Measurements from ENCODE around the gene PDIA6. TPM values are rescaled to one million over a fixed set of nuclear protein-coding genes. Genes with fewer than 3 reads are reported as not detected.
A peak's percentile ranks its signal among the peaks of the same experiment; 100 is the strongest.

PDIA6 gene
- total RNA-seq, 1 donor from 2014 or later, result 167 TPM

GRCh38 chr2:10837298-10838266 lies 25.0 kb upstream of the PDIA6 start:
- DNase-seq (no peak), ATAC-seq (no peak)
- intact Hi-C loops (cut with DNase I), result no loop called here

GRCh38 chr2:10835052-10835970 lies 22.7 kb upstream of the PDIA6 start:
- peak; percentile 82 for TF ChIP-seq CTCF (IDR thresholded peaks at IDR 0.05)
- intact Hi-C loops (cut with DNase I), result no loop called here
- H3K27me3 ChIP-seq (ENCODE audit: low read depth), result peaks cover 58% of the 10 kb centered on the region

More at GRCh38 chr2:10837298-10838266, 25.0 kb upstream of the PDIA6 start:
- H3K27ac ChIP-seq, result no peak overlapping the region
- H3K36me3 ChIP-seq, result no peaks in the 10 kb centered on the region
- peaks cover 1% of the 10 kb centered on the region for H3K4me1 ChIP-seq
- no peak overlapping the region for H3K4me3 ChIP-seq
- no peak for TF ChIP-seq CTCF (IDR thresholded peaks at IDR 0.05)
- peaks cover 17% of the 10 kb centered on the region for H3K9me3 ChIP-seq
- H3K27me3 ChIP-seq (ENCODE audit: low read depth), result peaks cover 39% of the 10 kb centered on the region

DNA sequence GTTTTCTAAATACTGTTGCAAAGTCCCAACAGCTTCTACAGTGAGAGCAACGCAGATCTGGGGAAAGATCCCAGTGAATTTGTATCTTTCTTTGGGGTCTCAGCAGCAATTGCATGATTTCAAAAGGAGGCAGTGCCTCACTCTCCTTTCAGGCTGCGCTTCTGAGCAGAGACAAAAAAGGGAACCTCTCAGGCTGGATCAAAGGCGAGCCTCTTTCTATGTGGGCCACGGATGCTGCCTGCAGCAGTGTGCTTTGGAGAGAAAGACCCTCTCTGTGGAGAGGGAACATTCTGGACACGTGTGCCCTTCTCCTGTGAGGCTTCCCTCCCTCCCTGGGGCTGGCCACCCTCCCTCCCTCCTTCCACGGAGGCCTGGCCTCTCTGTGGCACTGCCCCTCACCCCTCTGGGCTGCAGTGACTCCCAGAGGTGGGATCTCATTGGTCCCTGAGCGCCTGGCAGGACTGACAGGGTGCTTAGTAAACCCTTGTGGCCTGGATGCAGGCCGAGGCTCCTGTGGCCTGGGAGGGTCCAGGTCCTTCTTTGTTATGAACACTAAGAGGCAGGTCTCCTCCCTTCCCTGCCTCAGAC lies 21.6 kb upstream of the PDIA6 start:
- no peak overlapping the region for H3K27ac ChIP-seq
- peaks cover 6% of the 10 kb centered on the region for H3K4me1 ChIP-seq
- intact Hi-C loops (cut with DNase I), result loop anchor here (5.0 kb wide), 1 partner anchor 293 kb away; no protein-coding TSS in a partner anchor
- peaks cover 57% of the 10 kb centered on the region for H3K27me3 ChIP-seq (ENCODE audit: low read depth)
- no peaks in the 10 kb centered on the region for H3K36me3 ChIP-seq
- H3K9me3 ChIP-seq, result no peaks in the 10 kb centered on the region
- H3K4me3 ChIP-seq, result no peak overlapping the region
- no peak for DNase-seq
- ATAC-seq, result no peak
- TF ChIP-seq CTCF (IDR thresholded peaks at IDR 0.05), result no peak

More at GRCh38 chr2:10835052-10835970, 22.7 kb upstream of the PDIA6 start:
- Histone ChIP-seq H3K27ac (no peak overlapping the region), H3K4me1 (peaks cover 6% of the 10 kb centered on the region), H3K4me3 (no peak overlapping the region), H3K9me3 (peaks cover under 1% of the 10 kb centered on the region), H3K36me3 (no peaks in the 10 kb centered on the region)
- ATAC-seq, result peak; percentile 80 to 83
- peak; percentile 82 for DNase-seq

DNA sequence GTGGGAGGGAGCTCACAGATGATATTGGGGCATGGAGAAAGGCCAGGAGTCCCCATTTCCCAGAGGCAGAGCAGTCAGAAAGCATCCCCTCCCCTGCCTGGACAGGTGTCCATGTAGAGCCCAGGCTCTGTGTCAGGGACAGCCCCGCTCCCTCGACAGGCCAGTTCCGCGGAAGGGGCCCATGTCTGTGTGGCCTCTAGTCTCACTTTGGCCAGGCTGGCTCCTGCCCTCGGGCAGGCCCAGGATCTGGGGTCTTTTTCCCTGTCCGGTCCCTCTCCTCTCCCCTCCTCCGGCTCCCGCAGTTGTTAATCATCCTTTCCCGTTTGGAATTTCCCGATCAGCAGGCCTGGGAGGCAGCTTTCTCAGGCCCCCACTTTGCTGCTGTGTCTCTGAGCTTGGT lies 20.4 kb upstream of the PDIA6 start:
- Histone ChIP-seq H3K9me3 (no peaks in the 10 kb centered on the region), H3K4me1 (peaks cover 6% of the 10 kb centered on the region), H3K27me3 (ENCODE audit: low read depth) (peaks cover 48% of the 10 kb centered on the region), H3K36me3 (no peaks in the 10 kb centered on the region), H3K27ac (no peak overlapping the region), H3K4me3 (no peak overlapping the region)
- no peak for DNase-seq
- no peak for TF ChIP-seq CTCF (IDR thresholded peaks at IDR 0.05)
- no peak for ATAC-seq
- intact Hi-C loops (cut with DNase I), result loop anchor here (5.0 kb wide), 1 partner anchor 294 kb away; no protein-coding TSS in a partner anchor

Measured in lower lobe of right lung (tissue), 2 donors.